ENCODE results near the gene NT5DC3. TPM values are rescaled to one million over a fixed set of nuclear protein-coding genes. Genes with fewer than 3 reads are reported as not detected.

NT5DC3 gene
- total and polyA plus RNA-seq, 9 of the 15 experiments (the other 6 are each of a cell fraction or from before 2014, with no cell fraction given) = 6.3 to 33.5 (median 24.5) TPM

DNA sequence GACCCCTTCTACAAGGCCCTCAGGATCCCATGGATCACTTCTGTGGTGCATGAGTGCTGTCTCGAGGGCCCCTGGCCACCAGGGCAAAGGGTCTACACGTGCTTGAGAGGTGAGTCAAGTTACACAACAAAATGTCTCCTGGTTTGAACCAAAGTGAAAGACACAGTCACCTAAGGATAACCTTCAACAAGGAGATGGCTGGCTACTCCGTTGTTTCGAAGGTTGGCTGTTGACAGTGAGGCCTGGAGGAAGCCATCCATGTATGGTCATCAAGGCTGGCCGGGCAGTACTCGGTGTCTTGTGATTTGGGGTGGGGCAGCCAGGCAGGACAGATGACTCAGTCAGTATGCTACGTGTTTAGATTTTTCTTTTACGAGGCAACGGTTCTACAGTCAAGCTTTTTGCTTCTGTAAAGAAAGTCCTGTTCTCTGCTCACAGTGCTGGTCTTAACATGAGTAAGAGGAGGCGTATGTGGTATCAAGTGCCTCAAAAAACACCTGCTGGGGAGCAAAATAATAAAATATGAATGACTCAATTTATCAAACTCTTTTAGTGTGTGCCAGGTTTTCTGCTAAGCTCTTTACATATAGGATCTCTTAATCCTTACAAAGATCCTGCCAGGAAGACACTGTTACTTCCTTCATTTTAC is 18.0 kb upstream of the NT5DC3 start (continued):
- TF ChIP-seq ETV1 (tag; conservative IDR thresholded peaks at IDR 0.05; ENCODE audit: low read depth) (peak; percentile 39; the same call in 1 of the 2 replicates), SMARCE1 (IDR thresholded peaks at IDR 0.05) (0 out of 2 replicates have a peak, but pooled peaks have one; percentile 42), ZNF121 (CRISPR knock-in tag; conservative IDR thresholded peaks at IDR 0.05) (no peak), FOXK2 (conservative IDR thresholded peaks at IDR 0.05 in 1 of 2, IDR thresholded peaks at IDR 0.05 in 1 of 2; ENCODE audit: low read depth in 2 of 2) (peak; percentile 56 to 61; a peak in 2 of 4 replicates), SIN3B (IDR thresholded peaks at IDR 0.05; ENCODE audit: low read depth) (no peak), ZNF41 (CRISPR knock-in tag; conservative IDR thresholded peaks at IDR 0.05) (peak; percentile 72), NFE2L1 (tag; IDR thresholded peaks at IDR 0.05; ENCODE audit: borderline replicate concordance, low read depth) (peak; percentile 18; the same call in 1 of the 2 replicates), BHLHE40 (IDR thresholded peaks at IDR 0.05; ENCODE audit: low read length) (peak; percentile 29), PYGO2 (tag; IDR thresholded peaks at IDR 0.05) (peak; percentile 72), MECOM (CRISPR knock-in tag; IDR thresholded peaks at IDR 0.05) (peak; percentile 78)
- TF ChIP-seq, protein P1, sequence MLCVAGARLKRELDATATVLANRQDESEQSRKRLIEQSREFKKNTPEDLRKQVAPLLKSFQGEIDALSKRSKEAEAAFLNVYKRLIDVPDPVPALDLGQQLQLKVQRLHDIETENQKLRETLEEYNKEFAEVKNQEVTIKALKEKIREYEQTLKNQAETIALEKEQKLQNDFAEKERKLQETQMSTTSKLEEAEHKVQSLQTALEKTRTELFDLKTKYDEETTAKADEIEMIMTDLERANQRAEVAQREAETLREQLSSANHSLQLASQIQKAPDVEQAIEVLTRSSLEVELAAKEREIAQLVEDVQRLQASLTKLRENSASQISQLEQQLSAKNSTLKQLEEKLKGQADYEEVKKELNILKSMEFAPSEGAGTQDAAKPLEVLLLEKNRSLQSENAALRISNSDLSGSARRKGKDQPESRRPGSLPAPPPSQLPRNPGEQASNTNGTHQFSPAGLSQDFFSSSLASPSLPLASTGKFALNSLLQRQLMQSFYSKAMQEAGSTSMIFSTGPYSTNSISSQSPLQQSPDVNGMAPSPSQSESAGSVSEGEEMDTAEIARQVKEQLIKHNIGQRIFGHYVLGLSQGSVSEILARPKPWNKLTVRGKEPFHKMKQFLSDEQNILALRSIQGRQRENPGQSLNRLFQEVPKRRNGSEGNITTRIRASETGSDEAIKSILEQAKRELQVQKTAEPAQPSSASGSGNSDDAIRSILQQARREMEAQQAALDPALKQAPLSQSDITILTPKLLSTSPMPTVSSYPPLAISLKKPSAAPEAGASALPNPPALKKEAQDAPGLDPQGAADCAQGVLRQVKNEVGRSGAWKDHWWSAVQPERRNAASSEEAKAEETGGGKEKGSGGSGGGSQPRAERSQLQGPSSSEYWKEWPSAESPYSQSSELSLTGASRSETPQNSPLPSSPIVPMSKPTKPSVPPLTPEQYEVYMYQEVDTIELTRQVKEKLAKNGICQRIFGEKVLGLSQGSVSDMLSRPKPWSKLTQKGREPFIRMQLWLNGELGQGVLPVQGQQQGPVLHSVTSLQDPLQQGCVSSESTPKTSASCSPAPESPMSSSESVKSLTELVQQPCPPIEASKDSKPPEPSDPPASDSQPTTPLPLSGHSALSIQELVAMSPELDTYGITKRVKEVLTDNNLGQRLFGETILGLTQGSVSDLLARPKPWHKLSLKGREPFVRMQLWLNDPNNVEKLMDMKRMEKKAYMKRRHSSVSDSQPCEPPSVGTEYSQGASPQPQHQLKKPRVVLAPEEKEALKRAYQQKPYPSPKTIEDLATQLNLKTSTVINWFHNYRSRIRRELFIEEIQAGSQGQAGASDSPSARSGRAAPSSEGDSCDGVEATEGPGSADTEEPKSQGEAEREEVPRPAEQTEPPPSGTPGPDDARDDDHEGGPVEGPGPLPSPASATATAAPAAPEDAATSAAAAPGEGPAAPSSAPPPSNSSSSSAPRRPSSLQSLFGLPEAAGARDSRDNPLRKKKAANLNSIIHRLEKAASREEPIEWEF (CRISPR knock-in tag; IDR thresholded peaks at IDR 0.05) = peak; percentile 78; the same call in 1 of the 2 replicates
- TF ChIP-seq, protein P2, sequence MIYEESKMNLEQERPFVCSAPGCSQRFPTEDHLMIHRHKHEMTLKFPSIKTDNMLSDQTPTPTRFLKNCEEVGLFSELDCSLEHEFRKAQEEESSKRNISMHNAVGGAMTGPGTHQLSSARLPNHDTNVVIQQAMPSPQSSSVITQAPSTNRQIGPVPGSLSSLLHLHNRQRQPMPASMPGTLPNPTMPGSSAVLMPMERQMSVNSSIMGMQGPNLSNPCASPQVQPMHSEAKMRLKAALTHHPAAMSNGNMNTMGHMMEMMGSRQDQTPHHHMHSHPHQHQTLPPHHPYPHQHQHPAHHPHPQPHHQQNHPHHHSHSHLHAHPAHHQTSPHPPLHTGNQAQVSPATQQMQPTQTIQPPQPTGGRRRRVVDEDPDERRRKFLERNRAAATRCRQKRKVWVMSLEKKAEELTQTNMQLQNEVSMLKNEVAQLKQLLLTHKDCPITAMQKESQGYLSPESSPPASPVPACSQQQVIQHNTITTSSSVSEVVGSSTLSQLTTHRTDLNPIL (CRISPR knock-in tag; IDR thresholded peaks at IDR 0.05) = 0 out of 2 replicates have a peak, but pooled peaks have one; percentile 54
- TF ChIP-seq, protein P3, sequence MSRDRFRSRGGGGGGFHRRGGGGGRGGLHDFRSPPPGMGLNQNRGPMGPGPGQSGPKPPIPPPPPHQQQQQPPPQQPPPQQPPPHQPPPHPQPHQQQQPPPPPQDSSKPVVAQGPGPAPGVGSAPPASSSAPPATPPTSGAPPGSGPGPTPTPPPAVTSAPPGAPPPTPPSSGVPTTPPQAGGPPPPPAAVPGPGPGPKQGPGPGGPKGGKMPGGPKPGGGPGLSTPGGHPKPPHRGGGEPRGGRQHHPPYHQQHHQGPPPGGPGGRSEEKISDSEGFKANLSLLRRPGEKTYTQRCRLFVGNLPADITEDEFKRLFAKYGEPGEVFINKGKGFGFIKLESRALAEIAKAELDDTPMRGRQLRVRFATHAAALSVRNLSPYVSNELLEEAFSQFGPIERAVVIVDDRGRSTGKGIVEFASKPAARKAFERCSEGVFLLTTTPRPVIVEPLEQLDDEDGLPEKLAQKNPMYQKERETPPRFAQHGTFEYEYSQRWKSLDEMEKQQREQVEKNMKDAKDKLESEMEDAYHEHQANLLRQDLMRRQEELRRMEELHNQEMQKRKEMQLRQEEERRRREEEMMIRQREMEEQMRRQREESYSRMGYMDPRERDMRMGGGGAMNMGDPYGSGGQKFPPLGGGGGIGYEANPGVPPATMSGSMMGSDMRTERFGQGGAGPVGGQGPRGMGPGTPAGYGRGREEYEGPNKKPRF (IDR thresholded peaks at IDR 0.05; ENCODE audit: low read depth, low read length) = no peak
